Endodermal cell (in vitro differentiated cells): Measurements from ENCODE around the gene ZMIZ1. TPM values are rescaled to one million over a fixed set of nuclear protein-coding genes. Genes with fewer than 3 reads are reported as not detected.

Experiments
- DNase-seq: peaks from one replicate; pipeline ENCODE4 v3.0.0-alpha.2; 2017
- H3K27ac ChIP-seq: 2 replicates; pipeline ENCODE4 v1.5.1; 2013; ENCODE audit warnings: mild to moderate bottlenecking, low read depth, low read length, moderate library complexity
- H3K27me3 ChIP-seq: 2 replicates; pipeline ENCODE4 v1.6.1; 2013; ENCODE audit warnings: mild to moderate bottlenecking, low read length, moderate library complexity; ENCODE audit not compliant: insufficient read depth, control insufficient read depth, poor library complexity, severe bottlenecking
- H3K36me3 ChIP-seq: 2 replicates; pipeline ENCODE4 v1.7.0; 2013; ENCODE audit warnings: mild to moderate bottlenecking, low read length, moderate library complexity; ENCODE audit not compliant: control insufficient read depth, insufficient read depth
- H3K4me1 ChIP-seq: one replicate; pipeline ENCODE4 v1.7.0; 2013; ENCODE audit warnings: low read length; ENCODE audit not compliant: control insufficient read depth, insufficient read depth
- H3K4me3 ChIP-seq: 2 replicates; pipeline ENCODE4 v1.5.1; 2013; ENCODE audit warnings: mild to moderate bottlenecking, low read length, moderate library complexity
- H3K9ac ChIP-seq: 2 replicates; pipeline ENCODE4 v1.6.1; 2013; ENCODE audit warnings: mild to moderate bottlenecking, low read length, moderate library complexity; ENCODE audit not compliant: poor library complexity, severe bottlenecking; ENCODE audit errors: extremely low read depth
- H3K9me3 ChIP-seq: 2 replicates; pipeline ENCODE4 v1.6.1; 2013; ENCODE audit warnings: mild to moderate bottlenecking, low read length, moderate library complexity; ENCODE audit not compliant: control insufficient read depth
- H3K27ac Mint-ChIP-seq: 2 replicates; pipeline ENCODE4 v1.8.0; 2020; ENCODE audit warnings: mixed read lengths
- H3K27me3 Mint-ChIP-seq: 2 replicates; pipeline ENCODE4 v1.8.0; 2021; ENCODE audit warnings: mild to moderate bottlenecking, mixed read lengths; ENCODE audit not compliant: insufficient read depth
- H3K36me3 Mint-ChIP-seq: 2 replicates; pipeline ENCODE4 v1.8.0; 2020; ENCODE audit warnings: low read depth, mixed read lengths
- H3K4me1 Mint-ChIP-seq: 2 replicates; pipeline ENCODE4 v1.8.0; 2020; ENCODE audit warnings: mixed read lengths
- H3K4me3 Mint-ChIP-seq: 2 replicates; pipeline ENCODE4 v1.8.0; 2020; ENCODE audit warnings: mild to moderate bottlenecking, moderate library complexity, mixed read lengths
- H3K9me3 Mint-ChIP-seq: 2 replicates; pipeline ENCODE4 v1.8.0; 2020; ENCODE audit warnings: mild to moderate bottlenecking, mixed read lengths
- CTCF ChIP-seq: fragments of 200-600 bp; sonication (generic); conservative IDR thresholded peaks from 2 replicates; pipeline ENCODE4 v1.5.0; 2021; ENCODE audit warnings: antibody characterized with exemption, mild to moderate bottlenecking
- WGBS, 2 experiments: methylation state at CpG; one replicate each; pipeline versions ENCODE4 v1.1.5 to v1.1.7; 2013; ENCODE audit warnings: missing lambda C conversion rate in 2 of 2, mixed read lengths in 1 of 2; ENCODE audit not compliant: insufficient coverage in 1 of 2, insufficient read length in 1 of 2; 5-methylcytosine and 5-hydroxymethylcytosine counted together
- total RNA-seq, 2 donors: library from RNA; stranded (reverse); fragmentation: NEBNext Ultra II Directional in 1 of 2; extraction: Animal tissue kit (Norgen Biotek cat#: 25700) in 1 of 2; gene quantifications; 2 replicates in 1 of 2; 3 replicates in 1 of 2; pipeline ENCODE4 v1.2.1, GENCODE V29; 2021

ZMIZ1 gene
- total RNA-seq, 2 donors from 2014 or later = 65.3 to 67.5 TPM

- 23 to 49% methylated on average over 8 to 22 of the region's 22 CpGs for WGBS, 2 experiments
- Mint-ChIP-seq H3K27me3 (no peaks in the 10 kb centered on the region), H3K4me3 (no peak overlapping the region), H3K27ac (peak overlapping the region; percentile 26), H3K4me1 (no peaks in the 10 kb centered on the region), H3K36me3 (peaks cover 8% of the 10 kb centered on the region), H3K9me3 (no peaks in the 10 kb centered on the region)
- peak overlapping the region; percentile 42 for H3K27ac ChIP-seq
- peaks cover 8% of the 10 kb centered on the region for H3K4me1 ChIP-seq
- no peak overlapping the region for H3K4me3 ChIP-seq
- no peaks in the 10 kb centered on the region for H3K9me3 ChIP-seq
- peaks cover 25% of the 10 kb centered on the region for H3K36me3 ChIP-seq
- peak; percentile 98 for TF ChIP-seq CTCF
- H3K27me3 ChIP-seq = no peaks in the 10 kb centered on the region
- H3K9ac ChIP-seq = no peak overlapping the region
- peak; percentile 96 for DNase-seq
Measured at GRCh38 chr10:79195091-79195923, 126.5 kb downstream of the ZMIZ1 start.

- Histone ChIP-seq H3K9me3 (no peaks in the 10 kb centered on the region), H3K9ac (no peak overlapping the region), H3K4me1 (peaks cover 8% of the 10 kb centered on the region), H3K36me3 (peaks cover 26% of the 10 kb centered on the region), H3K27ac (peak overlapping the region; percentile 53), H3K27me3 (no peaks in the 10 kb centered on the region), H3K4me3 (no peak overlapping the region)
- peaks cover 12% of the 10 kb centered on the region for H3K36me3 Mint-ChIP-seq
- H3K4me3 Mint-ChIP-seq = no peak overlapping the region
- H3K9me3 Mint-ChIP-seq = no peaks in the 10 kb centered on the region
- peak; percentile 99 for TF ChIP-seq CTCF
- no peaks in the 10 kb centered on the region for H3K4me1 Mint-ChIP-seq
- no peaks in the 10 kb centered on the region for H3K27me3 Mint-ChIP-seq
- WGBS, 2 experiments = 77 to 81% methylated on average over 10 to 18 of the region's 18 CpGs
- DNase-seq = peak; percentile 96
- no peak overlapping the region for H3K27ac Mint-ChIP-seq
Measured at GRCh38 chr10:79196470-79197461, 128.0 kb downstream of the ZMIZ1 start.

GRCh38 chr10:79197558-79197957 lies 128.8 kb downstream of the ZMIZ1 start:
- Mint-ChIP-seq H3K4me1 (no peaks in the 10 kb centered on the region), H3K36me3 (peaks cover 18% of the 10 kb centered on the region), H3K4me3 (no peak overlapping the region), H3K9me3 (no peaks in the 10 kb centered on the region), H3K27me3 (no peaks in the 10 kb centered on the region), H3K27ac (no peak overlapping the region)
- 89 to 94% methylated on average over 4 of the region's 4 CpGs for WGBS, 2 experiments
- no peak for DNase-seq
- Histone ChIP-seq H3K4me3 (no peak overlapping the region), H3K27me3 (no peaks in the 10 kb centered on the region), H3K9me3 (no peaks in the 10 kb centered on the region), H3K27ac (no peak overlapping the region), H3K9ac (no peak overlapping the region), H3K4me1 (peaks cover 8% of the 10 kb centered on the region), H3K36me3 (peaks cover 26% of the 10 kb centered on the region)
- no peak for TF ChIP-seq CTCF
